Endothelial cell (in vitro differentiated cells): ENCODE data around the gene FAM222A. TPM values are rescaled to one million over a fixed set of nuclear protein-coding genes. Genes with fewer than 3 reads are reported as not detected.
A peak's percentile ranks its signal among the peaks of the same experiment; 100 is the strongest.

Source experiments
- DNase-seq: peaks from one replicate; pipeline ENCODE4 v3.0.0; 2021; ENCODE audit warnings: low spot score
- H3K27ac Mint-ChIP-seq: one replicate; pipeline ENCODE4 v1.8.0; 2021; ENCODE audit warnings: mixed read lengths, inconsistent platforms; ENCODE audit not compliant: unreplicated experiment
- H3K27me3 Mint-ChIP-seq: one replicate; pipeline ENCODE4 v1.8.0; 2021; ENCODE audit warnings: mild to moderate bottlenecking, moderate library complexity, mixed read lengths, inconsistent platforms; ENCODE audit not compliant: unreplicated experiment
- H3K36me3 Mint-ChIP-seq: one replicate; pipeline ENCODE4 v1.8.0; 2021; ENCODE audit warnings: mild to moderate bottlenecking, low read depth, mixed read lengths, inconsistent platforms; ENCODE audit not compliant: unreplicated experiment
- H3K4me1 Mint-ChIP-seq: one replicate; pipeline ENCODE4 v1.8.0; 2021; ENCODE audit warnings: mild to moderate bottlenecking, mixed read lengths, inconsistent platforms; ENCODE audit not compliant: unreplicated experiment
- H3K4me3 Mint-ChIP-seq: one replicate; pipeline ENCODE4 v1.8.0; 2021; ENCODE audit warnings: mild to moderate bottlenecking, mixed read lengths, inconsistent platforms; ENCODE audit not compliant: unreplicated experiment
- H3K9me3 Mint-ChIP-seq: one replicate; pipeline ENCODE4 v1.8.0; 2021; ENCODE audit warnings: mixed read lengths, inconsistent platforms; ENCODE audit not compliant: unreplicated experiment
- total RNA-seq: library from RNA; stranded (reverse); fragmentation: NEBNext Ultra II Directional; extraction: Animal tissue kit (Norgen Biotek cat#: 25700); gene quantifications from one replicate; pipeline ENCODE4 v1.2.1, GENCODE V29; 2021; ENCODE audit not compliant: unreplicated experiment
- TF ChIP-seq, protein P1 (sequence below): fragments of 200-600 bp; sonication (generic); IDR thresholded peaks from one replicate; pipeline ENCODE4 v1.5.0; 2021; ENCODE audit warnings: antibody characterized with exemption; ENCODE audit not compliant: unreplicated experiment

Gene FAM222A
- total RNA-seq, 1 donor from 2014 or later: 14.2 TPM

DNA sequence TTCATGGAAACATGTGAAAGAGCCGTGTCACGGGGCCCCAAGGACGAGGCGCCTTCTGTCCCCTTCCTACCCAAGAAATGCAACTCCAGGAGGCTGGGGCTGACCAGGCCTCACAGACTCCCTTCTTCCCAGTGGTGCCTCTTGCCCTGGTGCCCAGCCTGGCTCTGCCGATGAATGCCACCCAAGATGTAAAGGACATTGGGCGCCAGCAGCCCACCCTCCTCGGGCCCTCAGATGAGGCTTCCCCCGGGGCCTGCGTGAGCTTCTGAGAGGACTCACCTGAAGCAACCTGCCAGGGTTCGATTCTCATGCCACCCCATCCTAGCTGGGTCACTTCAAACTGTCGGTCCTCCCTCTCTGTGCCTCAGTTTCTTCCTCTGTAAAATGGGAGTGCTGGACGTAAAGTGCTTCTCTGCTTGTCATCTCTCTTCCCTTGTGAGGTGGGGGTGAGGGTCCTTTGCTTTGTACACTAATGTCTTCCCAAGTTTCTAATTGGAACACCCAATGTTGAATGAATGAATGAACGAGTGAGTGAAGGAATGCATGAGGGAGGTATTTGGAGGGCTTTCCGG is 10.8 kb downstream of the FAM222A start:
- no peak for DNase-seq
- Mint-ChIP-seq H3K27ac (no peak overlapping the region), H3K27me3 (peaks cover 6% of the 10 kb centered on the region)

DNA sequence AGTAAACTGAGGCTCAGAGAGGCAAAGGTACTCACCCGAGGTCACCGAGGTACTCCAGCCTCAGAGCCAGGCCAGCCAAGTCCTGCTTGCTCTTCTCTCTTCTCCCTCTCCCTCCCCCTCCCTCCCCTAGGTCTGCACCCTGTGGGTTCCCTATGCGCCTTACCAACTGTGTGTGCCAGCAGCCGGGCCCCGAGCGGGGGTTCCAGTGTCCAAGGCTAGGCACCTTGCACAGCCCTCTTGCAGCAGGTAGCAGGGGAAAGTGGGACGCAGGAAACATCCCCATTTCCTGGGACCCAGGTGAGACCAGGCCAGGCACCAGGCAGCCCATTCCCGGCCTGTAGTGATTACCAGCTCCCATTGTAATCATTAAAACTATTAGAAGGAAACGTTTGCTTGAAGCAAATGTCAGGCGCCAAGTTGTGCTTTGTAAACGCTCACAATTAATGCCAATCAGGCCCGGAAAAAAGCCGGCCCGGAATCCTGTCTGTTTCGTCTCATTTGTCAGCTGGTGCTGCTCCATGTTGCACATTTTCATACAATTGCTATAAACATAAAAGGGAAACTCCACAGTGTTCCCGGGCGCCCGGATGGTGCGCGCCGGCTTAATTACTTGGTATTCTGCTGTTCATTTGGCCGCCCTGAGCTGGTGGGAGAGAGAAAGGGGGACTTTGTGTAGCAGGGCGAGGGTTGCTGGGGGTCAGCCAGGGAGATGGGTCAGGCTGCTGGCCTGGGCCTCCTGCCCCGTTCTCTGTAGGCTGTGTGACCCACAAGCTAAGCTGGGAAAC is 11.9 kb downstream of the FAM222A start:
- H3K4me1 Mint-ChIP-seq: peaks cover 28% of the 10 kb centered on the region
- H3K27me3 Mint-ChIP-seq: peaks cover 8% of the 10 kb centered on the region
- no peak overlapping the region for H3K27ac Mint-ChIP-seq
- TF ChIP-seq, protein P1, sequence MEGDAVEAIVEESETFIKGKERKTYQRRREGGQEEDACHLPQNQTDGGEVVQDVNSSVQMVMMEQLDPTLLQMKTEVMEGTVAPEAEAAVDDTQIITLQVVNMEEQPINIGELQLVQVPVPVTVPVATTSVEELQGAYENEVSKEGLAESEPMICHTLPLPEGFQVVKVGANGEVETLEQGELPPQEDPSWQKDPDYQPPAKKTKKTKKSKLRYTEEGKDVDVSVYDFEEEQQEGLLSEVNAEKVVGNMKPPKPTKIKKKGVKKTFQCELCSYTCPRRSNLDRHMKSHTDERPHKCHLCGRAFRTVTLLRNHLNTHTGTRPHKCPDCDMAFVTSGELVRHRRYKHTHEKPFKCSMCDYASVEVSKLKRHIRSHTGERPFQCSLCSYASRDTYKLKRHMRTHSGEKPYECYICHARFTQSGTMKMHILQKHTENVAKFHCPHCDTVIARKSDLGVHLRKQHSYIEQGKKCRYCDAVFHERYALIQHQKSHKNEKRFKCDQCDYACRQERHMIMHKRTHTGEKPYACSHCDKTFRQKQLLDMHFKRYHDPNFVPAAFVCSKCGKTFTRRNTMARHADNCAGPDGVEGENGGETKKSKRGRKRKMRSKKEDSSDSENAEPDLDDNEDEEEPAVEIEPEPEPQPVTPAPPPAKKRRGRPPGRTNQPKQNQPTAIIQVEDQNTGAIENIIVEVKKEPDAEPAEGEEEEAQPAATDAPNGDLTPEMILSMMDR: no peak
- no peaks in the 10 kb centered on the region for H3K9me3 Mint-ChIP-seq
- peaks cover 5% of the 10 kb centered on the region for H3K36me3 Mint-ChIP-seq
- no peak overlapping the region for H3K4me3 Mint-ChIP-seq
- DNase-seq: no peak

More for the DNA sequence above, 10.8 kb downstream of the FAM222A start:
- TF ChIP-seq, protein P1: no peak
- no peaks in the 10 kb centered on the region for H3K9me3 Mint-ChIP-seq
- peaks cover 5% of the 10 kb centered on the region for H3K36me3 Mint-ChIP-seq
- H3K4me3 Mint-ChIP-seq: peak overlapping the region; percentile 58
- peaks cover 36% of the 10 kb centered on the region for H3K4me1 Mint-ChIP-seq

DNA sequence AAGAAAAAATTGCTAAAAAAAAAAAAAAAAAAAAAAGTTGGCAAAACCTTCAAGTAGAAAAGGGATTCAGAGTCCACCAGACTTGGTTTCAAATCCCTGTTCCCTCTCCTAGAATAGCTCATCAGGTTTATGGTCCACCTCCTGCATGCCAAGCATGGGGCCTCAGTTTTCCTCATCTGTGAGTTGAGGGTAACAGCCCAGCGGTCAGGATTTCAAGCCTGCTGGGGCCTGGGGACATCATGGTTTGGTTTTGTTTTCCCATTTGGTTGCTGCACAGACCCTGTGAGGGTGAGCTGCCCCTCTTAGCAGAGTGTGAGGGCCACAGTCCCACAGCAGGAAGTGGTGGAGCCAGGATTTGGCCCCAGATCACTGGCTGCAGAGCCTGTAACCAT is 12.5 kb downstream of the FAM222A start:
- H3K27ac Mint-ChIP-seq: no peak overlapping the region
- H3K4me3 Mint-ChIP-seq: no peak overlapping the region
- no peaks in the 10 kb centered on the region for H3K9me3 Mint-ChIP-seq
- TF ChIP-seq, protein P1: no peak
- H3K27me3 Mint-ChIP-seq: peaks cover 8% of the 10 kb centered on the region
- H3K4me1 Mint-ChIP-seq: peaks cover 26% of the 10 kb centered on the region
- no peak for DNase-seq
- peaks cover 5% of the 10 kb centered on the region for H3K36me3 Mint-ChIP-seq

DNA sequence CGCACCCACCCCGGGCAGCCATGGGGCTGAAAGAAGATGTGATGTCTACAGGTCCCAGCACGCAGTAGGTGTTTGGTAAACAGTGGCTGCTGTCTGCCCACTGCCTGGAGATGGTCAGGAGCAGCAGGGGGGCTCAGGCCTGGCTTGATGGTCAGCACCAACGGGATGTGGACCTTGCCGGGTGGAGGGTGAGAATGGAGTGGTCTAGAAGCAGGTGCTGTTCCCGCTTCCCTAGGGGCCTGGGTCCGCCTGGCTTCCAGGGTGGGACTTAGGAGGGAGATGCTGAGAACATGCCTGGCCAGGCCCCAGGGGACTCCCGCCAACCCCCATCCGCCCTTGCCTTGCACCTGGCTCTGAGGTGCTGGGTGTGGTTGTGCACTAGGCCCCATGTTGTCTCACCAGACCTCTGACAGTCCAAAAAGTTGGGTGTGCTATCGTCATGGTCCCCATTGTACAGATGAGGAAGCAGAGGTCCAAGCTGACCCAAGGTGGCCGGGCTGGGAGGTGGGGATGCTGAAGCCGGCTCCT is 12.9 kb downstream of the FAM222A start:
- Mint-ChIP-seq H3K27ac (no peak overlapping the region), H3K4me1 (peaks cover 24% of the 10 kb centered on the region), H3K36me3 (peaks cover 3% of the 10 kb centered on the region), H3K27me3 (peaks cover 8% of the 10 kb centered on the region), H3K9me3 (no peaks in the 10 kb centered on the region), H3K4me3 (no peak overlapping the region)
- DNase-seq: no peak
- TF ChIP-seq, protein P1: no peak
